ENCODE data around the gene UCP3.

The UCP3 gene

GRCh38 chr11:74007691-74008372 lies 1.1 kb downstream of the UCP3 start:
- no peak for TF ChIP-seq CTCF (IDR thresholded peaks at IDR 0.05; ENCODE audit: borderline replicate concordance, control extremely low read depth, extremely low read depth, insufficient read depth, missing control alignments)
- in situ Hi-C loops (cut with MboI; ENCODE audit: low sequenced_read_pairs, unreplicated experiment): no loop called here
- no peak for DNase-seq (ENCODE audit: low spot score)

- in situ Hi-C loops (cut with MboI; ENCODE audit: low sequenced_read_pairs, unreplicated experiment): no loop called here
- DNase-seq (ENCODE audit: low spot score): no peak
- TF ChIP-seq CTCF (IDR thresholded peaks at IDR 0.05; ENCODE audit: borderline replicate concordance, control extremely low read depth, extremely low read depth, insufficient read depth, missing control alignments): no peak
Measured at GRCh38 chr11:74006743-74007304, 2.1 kb downstream of the UCP3 start.

- TF ChIP-seq CTCF (IDR thresholded peaks at IDR 0.05; ENCODE audit: borderline replicate concordance, control extremely low read depth, extremely low read depth, insufficient read depth, missing control alignments): no peak
- no peak for DNase-seq (ENCODE audit: low spot score)
- in situ Hi-C loops (cut with MboI; ENCODE audit: low sequenced_read_pairs, unreplicated experiment): no loop called here
Measured at GRCh38 chr11:74005721-74006517, 3.0 kb downstream of the UCP3 start.

- in situ Hi-C loops (cut with MboI; ENCODE audit: low sequenced_read_pairs, unreplicated experiment): no loop called here
- DNase-seq (ENCODE audit: low spot score): no peak
- TF ChIP-seq CTCF (IDR thresholded peaks at IDR 0.05; ENCODE audit: borderline replicate concordance, control extremely low read depth, extremely low read depth, insufficient read depth, missing control alignments): no peak
Measured at GRCh38 chr11:74004759-74005615, 3.9 kb downstream of the UCP3 start.

GRCh38 chr11:74004046-74004695 lies 4.7 kb downstream of the UCP3 start:
- TF ChIP-seq CTCF (IDR thresholded peaks at IDR 0.05; ENCODE audit: borderline replicate concordance, control extremely low read depth, extremely low read depth, insufficient read depth, missing control alignments): no peak
- no peak for DNase-seq (ENCODE audit: low spot score)
- in situ Hi-C loops (cut with MboI; ENCODE audit: low sequenced_read_pairs, unreplicated experiment): no loop called here

GRCh38 chr11:74002832-74003231 lies 6.1 kb downstream of the UCP3 start:
- no peak for TF ChIP-seq CTCF (IDR thresholded peaks at IDR 0.05; ENCODE audit: borderline replicate concordance, control extremely low read depth, extremely low read depth, insufficient read depth, missing control alignments)
- in situ Hi-C loops (cut with MboI; ENCODE audit: low sequenced_read_pairs, unreplicated experiment): no loop called here
- no peak for DNase-seq (ENCODE audit: low spot score)

All from GM13976 (cell line).